ENCODE measurements around the gene PSORS1C1.

DNA sequence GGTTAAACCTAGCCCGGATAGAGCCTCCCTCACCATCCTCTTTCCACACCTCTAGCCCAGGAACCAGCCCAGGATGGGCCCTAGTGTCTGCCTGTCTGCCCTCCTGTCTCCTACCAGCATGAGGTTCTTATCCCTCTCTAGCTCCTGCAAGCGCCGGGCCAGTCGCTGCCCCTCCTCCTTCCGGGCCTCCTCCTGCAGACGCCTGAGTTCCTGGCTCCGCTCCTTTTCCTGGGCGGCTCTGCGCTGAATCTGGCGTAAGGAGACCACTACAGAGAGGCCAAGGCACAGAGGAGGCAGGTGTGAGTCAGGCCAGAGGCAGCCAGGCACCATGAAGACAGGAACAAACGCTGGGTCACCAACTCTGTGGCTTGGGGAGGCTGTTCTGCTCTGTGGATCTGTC, 28.5 kb downstream of the PSORS1C1 start:
- TF ChIP-seq, protein P1, sequence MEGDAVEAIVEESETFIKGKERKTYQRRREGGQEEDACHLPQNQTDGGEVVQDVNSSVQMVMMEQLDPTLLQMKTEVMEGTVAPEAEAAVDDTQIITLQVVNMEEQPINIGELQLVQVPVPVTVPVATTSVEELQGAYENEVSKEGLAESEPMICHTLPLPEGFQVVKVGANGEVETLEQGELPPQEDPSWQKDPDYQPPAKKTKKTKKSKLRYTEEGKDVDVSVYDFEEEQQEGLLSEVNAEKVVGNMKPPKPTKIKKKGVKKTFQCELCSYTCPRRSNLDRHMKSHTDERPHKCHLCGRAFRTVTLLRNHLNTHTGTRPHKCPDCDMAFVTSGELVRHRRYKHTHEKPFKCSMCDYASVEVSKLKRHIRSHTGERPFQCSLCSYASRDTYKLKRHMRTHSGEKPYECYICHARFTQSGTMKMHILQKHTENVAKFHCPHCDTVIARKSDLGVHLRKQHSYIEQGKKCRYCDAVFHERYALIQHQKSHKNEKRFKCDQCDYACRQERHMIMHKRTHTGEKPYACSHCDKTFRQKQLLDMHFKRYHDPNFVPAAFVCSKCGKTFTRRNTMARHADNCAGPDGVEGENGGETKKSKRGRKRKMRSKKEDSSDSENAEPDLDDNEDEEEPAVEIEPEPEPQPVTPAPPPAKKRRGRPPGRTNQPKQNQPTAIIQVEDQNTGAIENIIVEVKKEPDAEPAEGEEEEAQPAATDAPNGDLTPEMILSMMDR (IDR thresholded peaks at IDR 0.05; ENCODE audit: low read depth, low read length), result no peak
- TF ChIP-seq EZH2phosphoT487 (IDR thresholded peaks at IDR 0.05; ENCODE audit: low read depth), result no peak

All from OCI-LY3 (cell line).